LNCaP clone FGC (cell line): ENCODE data around the gene GRIK4.
A peak's percentile ranks its signal among the peaks of the same experiment; 100 is the strongest.

Source experiments
- DNase-seq: peaks from one replicate; pipeline ENCODE4 v3.0.0-alpha.2; 2011; ENCODE audit warnings: low read depth
- H3K4me3 ChIP-seq: 2 replicates; pipeline ENCODE4 v1.5.1; 2011; ENCODE audit warnings: mild to moderate bottlenecking, low read depth, low read length, control low read depth
- TF ChIP-seq, protein P1 (sequence below): IDR thresholded peaks from 2 replicates; pipeline ENCODE4 v1.5.1; 2012; ENCODE audit warnings: mild to moderate bottlenecking; ENCODE audit not compliant: control insufficient read depth, insufficient read depth; ENCODE audit errors: extremely low read depth

Gene GRIK4

DNA sequence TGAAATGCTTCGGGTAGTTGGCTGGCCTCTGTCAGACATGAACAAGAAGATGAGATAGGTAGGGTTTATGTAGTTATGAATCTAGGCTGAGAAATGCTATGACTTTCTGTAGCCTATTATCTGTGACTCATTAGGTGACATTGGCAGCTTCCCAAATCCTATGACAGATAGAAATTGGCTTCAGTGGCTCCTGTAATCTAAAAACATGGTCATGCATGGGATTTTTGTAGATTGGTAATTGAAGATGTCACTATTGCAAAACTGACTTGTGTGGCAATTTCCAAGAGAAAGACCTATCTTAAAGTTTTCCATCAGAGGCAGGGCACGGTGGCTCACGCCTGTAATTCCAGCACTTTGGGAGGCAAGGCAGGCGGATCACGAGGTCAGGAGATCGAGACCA lies 29.4 kb upstream of the GRIK4 start:
- peak; percentile 13 for DNase-seq
- H3K4me3 ChIP-seq: no peak overlapping the region
- TF ChIP-seq, protein P1, sequence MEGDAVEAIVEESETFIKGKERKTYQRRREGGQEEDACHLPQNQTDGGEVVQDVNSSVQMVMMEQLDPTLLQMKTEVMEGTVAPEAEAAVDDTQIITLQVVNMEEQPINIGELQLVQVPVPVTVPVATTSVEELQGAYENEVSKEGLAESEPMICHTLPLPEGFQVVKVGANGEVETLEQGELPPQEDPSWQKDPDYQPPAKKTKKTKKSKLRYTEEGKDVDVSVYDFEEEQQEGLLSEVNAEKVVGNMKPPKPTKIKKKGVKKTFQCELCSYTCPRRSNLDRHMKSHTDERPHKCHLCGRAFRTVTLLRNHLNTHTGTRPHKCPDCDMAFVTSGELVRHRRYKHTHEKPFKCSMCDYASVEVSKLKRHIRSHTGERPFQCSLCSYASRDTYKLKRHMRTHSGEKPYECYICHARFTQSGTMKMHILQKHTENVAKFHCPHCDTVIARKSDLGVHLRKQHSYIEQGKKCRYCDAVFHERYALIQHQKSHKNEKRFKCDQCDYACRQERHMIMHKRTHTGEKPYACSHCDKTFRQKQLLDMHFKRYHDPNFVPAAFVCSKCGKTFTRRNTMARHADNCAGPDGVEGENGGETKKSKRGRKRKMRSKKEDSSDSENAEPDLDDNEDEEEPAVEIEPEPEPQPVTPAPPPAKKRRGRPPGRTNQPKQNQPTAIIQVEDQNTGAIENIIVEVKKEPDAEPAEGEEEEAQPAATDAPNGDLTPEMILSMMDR: no peak

DNA sequence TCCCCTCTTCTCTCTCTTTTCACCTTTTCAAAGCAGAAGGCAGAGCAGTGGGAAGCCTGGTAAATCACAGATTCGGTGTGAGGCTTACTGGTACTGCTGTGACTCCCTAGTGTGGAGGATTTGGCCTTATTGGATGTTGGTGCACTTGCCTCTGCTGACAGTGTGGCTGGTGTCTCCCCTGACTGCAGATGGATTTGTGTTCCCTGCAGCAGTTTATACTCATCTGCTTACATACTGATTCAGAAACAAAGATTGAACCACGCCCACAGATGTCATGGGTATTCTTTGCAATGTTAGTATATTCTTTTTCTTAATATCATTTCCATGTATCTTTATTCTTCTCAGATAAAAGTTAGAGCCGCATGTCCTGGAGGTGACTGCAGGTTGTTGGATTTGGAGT lies 26.8 kb upstream of the GRIK4 start:
- no peak for DNase-seq
- TF ChIP-seq, protein P1: no peak
- no peak overlapping the region for H3K4me3 ChIP-seq

DNA sequence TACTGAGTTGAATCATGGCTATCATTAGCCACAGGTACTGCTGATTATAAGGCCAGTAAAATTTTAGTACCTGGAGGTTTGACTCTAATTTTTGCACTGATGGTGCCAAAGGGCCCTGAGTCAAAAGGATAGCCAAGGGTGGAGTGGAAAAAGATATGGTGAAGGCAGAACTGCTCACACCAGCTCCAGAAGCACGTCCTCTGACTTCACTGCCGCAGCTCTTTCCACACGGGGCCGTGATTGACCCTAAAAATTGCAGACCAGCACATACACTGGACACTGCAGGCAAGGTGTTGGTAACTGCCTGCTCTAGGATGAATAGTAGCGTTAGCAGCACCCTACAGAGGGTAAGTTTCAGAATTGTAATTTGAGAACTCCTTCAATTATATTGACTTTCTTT lies 25.4 kb upstream of the GRIK4 start:
- TF ChIP-seq, protein P1: no peak
- H3K4me3 ChIP-seq: no peak overlapping the region
- no peak for DNase-seq

DNA sequence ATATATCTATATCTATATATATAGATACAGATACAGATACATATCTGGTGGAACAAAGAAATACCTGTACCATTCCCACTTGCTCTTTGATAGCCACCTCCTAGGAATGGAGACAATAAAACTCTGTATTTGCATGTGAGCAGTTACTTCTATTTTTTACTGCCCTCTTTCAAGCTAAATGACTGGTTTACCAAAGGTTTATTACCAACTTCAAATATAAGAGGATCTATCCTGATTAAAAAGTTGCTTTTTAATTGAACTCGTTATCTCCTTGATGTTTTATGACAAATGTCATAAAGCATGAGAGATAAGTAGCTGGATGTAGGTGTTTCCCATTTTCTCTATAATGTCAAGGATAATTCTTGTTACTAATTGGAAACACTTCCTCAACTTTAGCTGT lies 21.7 kb upstream of the GRIK4 start:
- DNase-seq: no peak
- TF ChIP-seq, protein P1: no peak
- no peak overlapping the region for H3K4me3 ChIP-seq

DNA sequence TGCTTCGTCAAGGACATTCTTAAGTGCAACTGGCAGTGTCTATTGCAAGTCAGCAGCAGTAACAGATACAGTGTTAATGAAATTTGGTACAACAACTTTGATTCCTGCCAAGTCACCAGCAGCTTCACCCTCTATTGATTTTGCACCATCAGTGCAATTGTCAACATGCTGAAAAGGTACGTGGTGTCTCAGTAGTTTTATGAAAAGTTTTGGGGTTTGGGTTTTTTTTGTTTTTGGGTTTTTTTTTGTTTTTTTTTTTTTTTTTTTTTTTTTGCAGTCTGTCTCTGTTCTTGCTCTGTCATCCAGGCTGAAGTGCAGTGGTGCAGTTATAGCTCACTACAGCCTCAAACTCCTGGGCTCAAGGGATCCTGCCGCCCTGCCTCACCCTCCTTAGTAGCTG lies 19.1 kb upstream of the GRIK4 start:
- no peak for DNase-seq
- H3K4me3 ChIP-seq: no peak overlapping the region
- TF ChIP-seq, protein P1: no peak

DNA sequence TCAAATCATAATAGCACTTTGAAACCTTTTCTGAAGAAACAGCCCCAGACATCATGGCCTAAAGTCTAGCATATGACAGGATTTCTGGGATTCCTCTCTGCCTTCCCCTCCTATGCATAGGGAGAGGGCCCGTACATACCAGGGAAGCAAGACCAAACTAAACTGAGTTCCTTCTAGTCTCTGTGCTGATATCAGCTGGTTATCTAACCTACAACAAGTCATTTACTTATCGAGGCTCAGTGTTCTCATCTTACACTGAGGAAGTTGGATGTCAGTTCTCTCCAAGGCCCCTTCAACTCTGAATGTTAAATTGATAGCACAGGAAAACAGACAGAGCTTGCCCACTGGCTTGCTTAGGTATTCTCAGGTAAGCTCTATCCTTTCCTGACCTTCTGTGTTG lies 17.0 kb upstream of the GRIK4 start:
- TF ChIP-seq, protein P1: no peak
- no peak overlapping the region for H3K4me3 ChIP-seq
- DNase-seq: no peak

DNA sequence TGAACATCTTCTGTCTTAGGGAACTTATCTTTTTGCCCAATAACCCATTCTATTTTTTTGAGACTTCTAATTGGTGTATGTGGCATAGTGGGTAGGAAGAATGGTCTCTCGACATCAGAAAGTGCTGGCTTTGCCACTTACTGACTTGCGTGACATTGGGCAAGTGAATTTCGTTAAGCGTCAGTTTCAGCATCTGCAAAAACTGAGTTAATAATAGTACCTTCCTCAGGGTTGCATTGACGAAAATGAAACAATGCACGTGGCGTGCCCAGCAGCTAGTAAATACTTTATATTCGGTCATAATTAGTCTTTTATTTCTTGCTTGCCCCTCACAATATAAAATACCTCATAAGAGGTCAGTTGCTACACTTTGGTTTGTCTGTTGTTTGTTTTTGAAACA lies 12.5 kb upstream of the GRIK4 start:
- no peak for DNase-seq
- no peak overlapping the region for H3K4me3 ChIP-seq
- TF ChIP-seq, protein P1: no peak
